ENCODE data around the gene RPAP3.
"Not testable (repeated sequence)": the region's sequence is repeated elsewhere in the genome, so short reads cannot be mapped to it uniquely, and the experiment has no call there.

RPAP3 gene

DNA sequence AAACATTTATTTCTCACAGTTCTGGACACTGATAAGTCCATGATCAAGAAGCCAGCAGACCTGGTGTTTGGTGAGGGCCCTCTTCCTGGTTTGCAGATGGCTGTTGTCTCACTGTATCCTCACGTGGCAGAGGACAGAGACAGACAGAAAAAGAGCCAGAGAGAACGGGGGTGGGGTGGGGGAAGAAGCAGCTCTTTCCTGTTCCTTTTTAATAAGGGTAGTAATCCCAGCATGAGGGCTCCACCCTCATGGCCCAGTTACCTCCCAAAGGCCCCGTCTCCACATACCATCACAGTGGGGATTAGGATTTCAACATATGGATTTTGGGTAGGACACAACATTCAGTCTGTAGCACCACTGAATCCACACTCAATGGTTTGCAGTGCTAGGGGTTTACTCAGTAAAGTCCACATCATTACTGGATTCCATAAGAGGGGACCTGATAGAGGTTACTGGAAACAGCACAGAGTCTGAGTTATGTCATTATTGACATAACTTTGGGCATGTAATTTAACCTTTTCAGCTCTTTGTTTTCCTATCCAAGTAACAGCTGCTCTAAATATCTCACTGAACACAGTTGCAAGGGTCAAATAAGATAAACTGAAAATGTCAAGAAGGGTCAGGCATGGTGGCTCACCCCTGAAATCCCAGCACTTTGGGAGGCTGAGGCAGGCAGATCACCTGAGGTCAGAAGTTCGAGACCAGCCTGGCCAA lies 53.2 kb downstream of the RPAP3 start:
- FAIRE-seq = no peak

GRCh38 chr12:47651368-47652254 lies 54.2 kb downstream of the RPAP3 start:
- FAIRE-seq = peak; percentile 32

DNA sequence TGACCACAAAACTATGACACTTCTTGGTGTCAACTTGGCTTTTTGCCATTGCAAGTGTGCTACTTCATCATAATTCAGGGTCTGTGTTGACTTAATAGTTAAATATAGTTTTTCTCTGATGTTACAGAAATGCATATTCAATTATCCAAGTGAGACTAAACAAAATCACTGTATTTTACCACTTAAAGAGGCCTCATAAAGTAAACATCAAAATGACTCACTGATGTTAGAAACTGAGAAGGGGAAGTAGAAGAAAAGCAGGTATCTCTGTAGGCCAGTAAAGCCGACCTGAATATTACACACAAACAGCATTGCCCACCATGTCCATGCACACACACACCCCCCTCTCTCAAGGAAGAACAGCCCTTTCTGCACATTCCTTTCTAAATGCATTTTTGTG lies 55.4 kb downstream of the RPAP3 start:
- no peak for FAIRE-seq

DNA sequence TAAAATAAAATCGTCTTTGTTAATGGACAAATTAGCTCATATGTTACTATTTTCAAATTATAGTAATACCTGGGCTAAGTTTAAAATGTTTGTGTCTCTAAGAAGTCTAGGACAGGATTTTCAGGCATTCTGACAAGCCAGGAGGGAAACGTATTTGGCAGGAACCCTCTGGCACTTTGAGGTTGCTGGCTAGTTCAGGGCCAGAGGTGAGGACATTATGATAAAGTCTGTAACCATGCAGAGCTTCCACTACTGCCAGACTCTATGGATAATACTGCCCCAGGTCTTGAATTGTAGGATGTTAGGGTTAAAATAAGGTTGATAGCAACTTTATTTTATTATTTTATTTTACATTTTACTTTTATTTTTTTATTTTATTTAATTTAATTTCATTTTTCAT lies 56.4 kb downstream of the RPAP3 start:
- no peak for FAIRE-seq

DNA sequence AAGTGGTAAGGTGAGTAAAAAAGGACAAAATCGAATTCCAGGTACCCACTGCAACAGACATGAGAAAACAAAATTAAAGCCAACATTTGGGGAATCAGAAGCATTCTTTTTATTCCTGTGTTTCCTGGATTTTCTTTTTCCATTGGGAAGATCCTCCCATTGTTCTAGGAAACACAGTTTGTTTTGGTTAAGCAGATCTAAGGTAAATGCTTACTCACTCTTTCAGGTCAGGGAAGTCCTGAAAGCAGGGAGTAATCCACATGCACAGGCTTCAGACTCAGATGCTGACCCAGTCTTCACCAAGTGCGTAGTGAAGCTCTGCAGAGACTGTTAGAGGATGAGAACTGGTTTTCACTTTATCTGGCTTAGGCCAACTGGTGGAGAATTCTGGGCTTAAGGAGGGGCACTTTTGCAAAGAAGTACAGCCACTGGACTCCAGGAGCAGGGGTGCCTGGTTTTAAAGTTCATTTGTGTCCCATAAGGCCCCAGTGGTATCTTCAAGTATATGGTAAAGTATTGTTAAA lies 57.7 kb downstream of the RPAP3 start:
- no peak for FAIRE-seq

GRCh38 chr12:47642310-47642709 lies 63.5 kb downstream of the RPAP3 start:
- FAIRE-seq = not testable (repeated sequence)

- FAIRE-seq = no peak
These were observed 68.7 kb downstream of the RPAP3 start for GRCh38 chr12:47636908-47637780.

GRCh38 chr12:47635770-47636169 lies 70.1 kb downstream of the RPAP3 start:
- not testable (repeated sequence) for FAIRE-seq

- no peak for FAIRE-seq
These were observed 71.7 kb downstream of the RPAP3 start for GRCh38 chr12:47634127-47634526.

- FAIRE-seq = no peak
These were observed 83.9 kb downstream of the RPAP3 start for GRCh38 chr12:47621960-47622359.

DNA sequence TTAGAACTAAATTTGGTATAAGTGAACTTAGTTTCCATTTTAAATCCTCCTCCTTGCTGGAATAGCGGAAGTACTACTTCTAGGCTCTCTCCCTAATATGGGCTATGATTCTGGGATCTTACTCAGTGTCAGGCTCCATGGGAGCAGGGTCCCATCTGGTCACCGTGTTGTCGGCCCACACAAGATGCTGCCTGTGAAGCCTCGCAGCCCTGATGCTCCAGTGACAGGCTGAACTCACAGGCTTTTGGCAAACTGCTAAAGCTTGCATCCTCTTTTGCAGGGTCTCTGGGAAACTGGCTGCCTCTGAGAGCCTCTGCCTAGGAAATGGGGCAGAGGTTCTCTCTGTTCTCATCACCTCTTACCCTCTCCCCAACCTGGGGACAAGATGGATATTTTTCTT lies 88.4 kb downstream of the RPAP3 start:
- FAIRE-seq = no peak

- FAIRE-seq = no peak
These were observed 89.4 kb downstream of the RPAP3 start for GRCh38 chr12:47616440-47616839.

DNA sequence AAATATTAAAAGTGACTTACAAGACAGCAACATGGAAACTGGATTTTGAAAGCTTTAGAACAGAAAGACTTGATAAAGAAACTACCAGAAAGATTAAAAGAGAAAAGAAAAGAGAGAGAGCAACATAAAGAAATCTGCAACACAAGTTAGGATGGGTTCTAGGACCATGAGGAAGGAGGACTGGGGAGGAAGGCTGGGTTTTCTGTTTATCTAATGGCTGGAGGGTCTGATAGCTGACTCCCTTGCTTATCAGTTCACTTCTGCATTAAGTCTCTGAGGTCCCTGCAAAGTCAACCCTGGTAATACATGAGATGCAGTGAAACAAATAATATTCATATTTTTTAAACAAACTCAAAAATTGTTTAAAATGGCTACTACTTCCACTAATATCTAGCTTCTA lies 90.1 kb downstream of the RPAP3 start:
- no peak for FAIRE-seq

DNA sequence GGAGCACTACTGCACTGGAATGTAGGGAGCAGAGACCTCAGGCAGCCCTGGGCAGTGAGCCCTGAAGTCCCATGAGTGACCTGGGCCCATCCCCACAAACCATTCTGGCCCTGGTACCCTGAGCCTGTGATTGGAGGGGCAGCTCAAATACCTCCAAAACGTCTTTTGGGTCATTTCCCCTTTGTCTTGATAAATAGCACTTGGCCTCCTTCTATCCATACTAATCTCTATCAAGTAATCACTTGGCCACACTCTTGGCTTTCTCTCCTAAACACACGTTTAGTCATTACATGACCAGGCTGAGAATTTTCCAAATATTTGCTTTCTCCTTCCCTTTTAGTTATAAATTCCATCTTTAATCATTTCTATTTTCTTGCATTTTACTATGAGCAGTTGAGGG lies 91.3 kb downstream of the RPAP3 start:
- FAIRE-seq = no peak

- FAIRE-seq = no peak
These were observed 92.9 kb downstream of the RPAP3 start for GRCh38 chr12:47612953-47613352.

- no peak for FAIRE-seq
These were observed 93.9 kb downstream of the RPAP3 start for GRCh38 chr12:47611906-47612305.

Data from TTC549 (cell line).